Endothelial cell (in vitro differentiated cells): ENCODE results near the gene JAZF1. TPM values are rescaled to one million over a fixed set of nuclear protein-coding genes. Genes with fewer than 3 reads are reported as not detected.

Experiments
- DNase-seq: peaks from one replicate; pipeline ENCODE4 v3.0.0; 2021; ENCODE audit warnings: low spot score
- H3K27ac Mint-ChIP-seq: one replicate; pipeline ENCODE4 v1.8.0; 2021; ENCODE audit warnings: mixed read lengths, inconsistent platforms; ENCODE audit not compliant: unreplicated experiment
- H3K27me3 Mint-ChIP-seq: one replicate; pipeline ENCODE4 v1.8.0; 2021; ENCODE audit warnings: mild to moderate bottlenecking, moderate library complexity, mixed read lengths, inconsistent platforms; ENCODE audit not compliant: unreplicated experiment
- H3K36me3 Mint-ChIP-seq: one replicate; pipeline ENCODE4 v1.8.0; 2021; ENCODE audit warnings: mild to moderate bottlenecking, low read depth, mixed read lengths, inconsistent platforms; ENCODE audit not compliant: unreplicated experiment
- H3K4me1 Mint-ChIP-seq: one replicate; pipeline ENCODE4 v1.8.0; 2021; ENCODE audit warnings: mild to moderate bottlenecking, mixed read lengths, inconsistent platforms; ENCODE audit not compliant: unreplicated experiment
- H3K4me3 Mint-ChIP-seq: one replicate; pipeline ENCODE4 v1.8.0; 2021; ENCODE audit warnings: mild to moderate bottlenecking, mixed read lengths, inconsistent platforms; ENCODE audit not compliant: unreplicated experiment
- H3K9me3 Mint-ChIP-seq: one replicate; pipeline ENCODE4 v1.8.0; 2021; ENCODE audit warnings: mixed read lengths, inconsistent platforms; ENCODE audit not compliant: unreplicated experiment
- total RNA-seq: library from RNA; stranded (reverse); fragmentation: NEBNext Ultra II Directional; extraction: Animal tissue kit (Norgen Biotek cat#: 25700); gene quantifications from one replicate; pipeline ENCODE4 v1.2.1, GENCODE V29; 2021; ENCODE audit not compliant: unreplicated experiment
- TF ChIP-seq, protein P1 (sequence below): fragments of 200-600 bp; sonication (generic); IDR thresholded peaks from one replicate; pipeline ENCODE4 v1.5.0; 2021; ENCODE audit warnings: antibody characterized with exemption; ENCODE audit not compliant: unreplicated experiment

Gene JAZF1
- total RNA-seq, 1 donor from 2014 or later, result 8.5 TPM

DNA sequence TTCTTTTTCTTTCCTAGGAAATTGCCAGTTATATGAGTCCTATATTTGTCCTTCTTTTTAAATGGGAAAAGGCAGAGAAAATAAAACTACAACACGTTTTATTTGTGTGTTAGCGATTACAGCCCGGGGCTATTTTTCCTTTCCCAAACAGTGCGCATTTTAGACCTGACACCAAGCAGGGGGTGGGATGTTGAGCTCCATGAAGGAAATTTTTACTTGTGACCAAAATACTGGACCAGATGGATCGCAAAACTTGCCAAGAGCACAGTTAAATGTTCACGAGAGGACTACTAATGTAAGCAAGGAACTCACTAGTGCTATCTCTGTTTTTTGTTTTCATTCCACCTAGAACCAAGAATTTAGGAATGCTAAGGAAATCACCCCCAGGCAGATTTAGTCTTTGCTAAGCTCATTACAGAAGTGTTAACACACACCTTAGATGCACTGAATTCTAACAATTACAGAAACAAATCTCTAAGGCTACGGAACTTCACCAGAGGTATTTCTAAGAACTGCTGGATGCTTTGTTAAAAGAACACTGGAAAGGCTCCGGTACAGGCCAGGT, 114.8 kb downstream of the JAZF1 start:
- H3K27me3 Mint-ChIP-seq, result peaks cover 2% of the 10 kb centered on the region
- H3K4me1 Mint-ChIP-seq, result peaks cover 7% of the 10 kb centered on the region
- H3K9me3 Mint-ChIP-seq, result no peaks in the 10 kb centered on the region
- H3K36me3 Mint-ChIP-seq, result no peaks in the 10 kb centered on the region
- H3K27ac Mint-ChIP-seq, result no peak overlapping the region
- DNase-seq, result no peak
- TF ChIP-seq, protein P1, sequence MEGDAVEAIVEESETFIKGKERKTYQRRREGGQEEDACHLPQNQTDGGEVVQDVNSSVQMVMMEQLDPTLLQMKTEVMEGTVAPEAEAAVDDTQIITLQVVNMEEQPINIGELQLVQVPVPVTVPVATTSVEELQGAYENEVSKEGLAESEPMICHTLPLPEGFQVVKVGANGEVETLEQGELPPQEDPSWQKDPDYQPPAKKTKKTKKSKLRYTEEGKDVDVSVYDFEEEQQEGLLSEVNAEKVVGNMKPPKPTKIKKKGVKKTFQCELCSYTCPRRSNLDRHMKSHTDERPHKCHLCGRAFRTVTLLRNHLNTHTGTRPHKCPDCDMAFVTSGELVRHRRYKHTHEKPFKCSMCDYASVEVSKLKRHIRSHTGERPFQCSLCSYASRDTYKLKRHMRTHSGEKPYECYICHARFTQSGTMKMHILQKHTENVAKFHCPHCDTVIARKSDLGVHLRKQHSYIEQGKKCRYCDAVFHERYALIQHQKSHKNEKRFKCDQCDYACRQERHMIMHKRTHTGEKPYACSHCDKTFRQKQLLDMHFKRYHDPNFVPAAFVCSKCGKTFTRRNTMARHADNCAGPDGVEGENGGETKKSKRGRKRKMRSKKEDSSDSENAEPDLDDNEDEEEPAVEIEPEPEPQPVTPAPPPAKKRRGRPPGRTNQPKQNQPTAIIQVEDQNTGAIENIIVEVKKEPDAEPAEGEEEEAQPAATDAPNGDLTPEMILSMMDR, result no peak
- no peak overlapping the region for H3K4me3 Mint-ChIP-seq

DNA sequence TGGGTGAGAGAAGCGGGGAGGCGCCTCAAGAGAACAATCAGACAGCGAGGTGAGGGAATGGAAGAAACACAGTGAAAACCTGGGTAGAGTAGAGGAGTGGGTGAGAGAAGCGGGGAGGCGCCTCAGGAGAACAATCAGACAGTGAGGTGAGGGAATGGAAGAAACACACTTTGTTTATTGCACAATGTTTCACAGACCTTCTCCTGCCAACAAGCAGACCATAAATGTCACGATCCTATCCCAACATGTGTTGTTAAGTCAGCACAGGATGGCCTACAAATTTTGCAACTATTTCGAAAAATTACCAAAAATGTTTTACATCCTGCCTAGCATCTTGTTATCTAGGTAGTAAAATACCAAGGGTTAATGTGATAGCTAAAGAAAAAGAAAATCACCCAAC, 115.3 kb downstream of the JAZF1 start:
- DNase-seq, result no peak
- no peak overlapping the region for H3K4me3 Mint-ChIP-seq
- peaks cover 7% of the 10 kb centered on the region for H3K4me1 Mint-ChIP-seq
- TF ChIP-seq, protein P1, result no peak
- no peaks in the 10 kb centered on the region for H3K9me3 Mint-ChIP-seq
- no peak overlapping the region for H3K27ac Mint-ChIP-seq
- H3K36me3 Mint-ChIP-seq, result no peaks in the 10 kb centered on the region
- peaks cover 2% of the 10 kb centered on the region for H3K27me3 Mint-ChIP-seq

DNA sequence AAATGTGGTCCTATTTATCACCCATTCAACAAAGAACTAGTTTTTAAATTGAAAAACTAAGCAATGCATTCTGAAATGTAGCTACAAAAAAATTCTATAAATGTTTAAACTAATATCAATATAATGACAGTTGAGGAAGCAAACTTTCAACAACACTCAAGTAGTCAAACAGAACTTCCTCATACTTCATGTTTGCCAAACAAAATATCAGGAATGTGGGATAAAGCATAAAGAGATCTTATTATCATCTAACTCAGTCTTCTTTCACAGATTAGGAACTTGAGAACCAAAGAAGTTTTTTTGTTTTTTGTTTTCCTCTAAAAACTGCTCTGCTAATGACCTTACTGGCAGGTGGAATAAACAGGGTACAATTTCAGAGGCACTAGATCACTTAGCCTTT, 116.2 kb downstream of the JAZF1 start:
- DNase-seq, result no peak
- TF ChIP-seq, protein P1, result no peak
- Mint-ChIP-seq H3K36me3 (no peaks in the 10 kb centered on the region), H3K27ac (no peak overlapping the region), H3K4me1 (peaks cover 7% of the 10 kb centered on the region), H3K4me3 (no peak overlapping the region), H3K27me3 (peaks cover 2% of the 10 kb centered on the region), H3K9me3 (no peaks in the 10 kb centered on the region)

DNA sequence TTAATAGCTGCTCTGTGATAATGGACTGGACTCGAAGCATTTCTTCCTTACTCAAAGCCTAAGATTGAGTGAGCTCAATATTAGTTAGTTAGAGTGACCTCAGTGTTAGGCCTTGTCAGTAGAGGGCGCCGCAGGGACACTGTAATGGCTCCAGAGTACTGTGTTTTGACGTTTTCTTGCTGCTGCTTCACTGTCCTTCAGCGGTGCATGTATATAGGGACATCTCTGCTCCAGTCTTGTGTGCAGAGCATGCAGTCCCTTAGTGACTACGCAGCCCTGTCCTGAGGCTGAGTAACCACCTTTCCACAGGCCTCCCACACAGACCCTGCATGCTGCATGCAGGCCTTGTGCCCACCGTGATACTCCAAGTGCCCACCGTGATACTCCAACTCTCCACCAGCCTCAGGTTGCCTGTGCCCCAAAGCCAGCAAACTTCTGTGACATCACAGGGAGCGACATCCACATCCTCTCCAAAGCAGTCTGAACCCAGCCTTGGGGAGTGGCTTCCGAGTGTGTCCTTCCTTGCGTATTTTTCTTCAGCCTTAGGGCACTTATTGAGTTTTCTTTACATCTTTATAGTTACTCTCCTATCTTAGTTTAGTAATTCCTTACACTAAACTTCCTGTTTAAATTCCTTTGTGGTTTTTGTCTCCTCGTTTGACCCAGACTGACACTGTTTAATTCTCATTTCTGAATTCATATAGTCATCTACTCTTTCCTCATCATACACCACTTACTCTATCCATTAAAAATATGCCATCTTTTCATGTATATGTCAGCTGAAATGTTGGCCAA, 118.2 kb downstream of the JAZF1 start:
- no peaks in the 10 kb centered on the region for H3K36me3 Mint-ChIP-seq
- no peak overlapping the region for H3K4me3 Mint-ChIP-seq
- H3K4me1 Mint-ChIP-seq, result peaks cover 7% of the 10 kb centered on the region
- H3K27me3 Mint-ChIP-seq, result peaks cover 2% of the 10 kb centered on the region
- DNase-seq, result peak; percentile 77
- TF ChIP-seq, protein P1, result peak; percentile 41
- no peaks in the 10 kb centered on the region for H3K9me3 Mint-ChIP-seq
- H3K27ac Mint-ChIP-seq, result peak overlapping the region; percentile 39

DNA sequence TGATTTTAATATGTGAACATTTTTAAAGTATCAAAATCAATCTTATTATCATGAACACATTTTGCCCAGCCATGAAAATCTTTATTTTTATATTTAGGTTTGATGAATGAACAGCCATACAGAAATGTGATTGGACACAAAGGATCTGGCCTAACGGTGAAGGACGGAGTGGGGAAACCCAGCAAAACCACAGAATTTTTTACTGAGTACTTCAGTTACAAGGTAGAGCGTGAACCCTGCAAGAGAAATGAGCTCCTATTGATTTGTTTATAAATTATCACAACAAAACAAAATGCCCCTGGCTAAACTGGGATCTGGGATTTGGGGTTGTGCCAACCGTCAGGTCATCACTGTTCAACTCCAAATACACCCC, 118.8 kb downstream of the JAZF1 start:
- Mint-ChIP-seq H3K27me3 (peaks cover 2% of the 10 kb centered on the region), H3K9me3 (no peaks in the 10 kb centered on the region), H3K27ac (no peak overlapping the region), H3K36me3 (no peaks in the 10 kb centered on the region), H3K4me1 (peaks cover 7% of the 10 kb centered on the region), H3K4me3 (no peak overlapping the region)
- TF ChIP-seq, protein P1, result no peak
- DNase-seq, result no peak
